ENCODE measurements around the gene HIPK2.

The HIPK2 gene

DNA sequence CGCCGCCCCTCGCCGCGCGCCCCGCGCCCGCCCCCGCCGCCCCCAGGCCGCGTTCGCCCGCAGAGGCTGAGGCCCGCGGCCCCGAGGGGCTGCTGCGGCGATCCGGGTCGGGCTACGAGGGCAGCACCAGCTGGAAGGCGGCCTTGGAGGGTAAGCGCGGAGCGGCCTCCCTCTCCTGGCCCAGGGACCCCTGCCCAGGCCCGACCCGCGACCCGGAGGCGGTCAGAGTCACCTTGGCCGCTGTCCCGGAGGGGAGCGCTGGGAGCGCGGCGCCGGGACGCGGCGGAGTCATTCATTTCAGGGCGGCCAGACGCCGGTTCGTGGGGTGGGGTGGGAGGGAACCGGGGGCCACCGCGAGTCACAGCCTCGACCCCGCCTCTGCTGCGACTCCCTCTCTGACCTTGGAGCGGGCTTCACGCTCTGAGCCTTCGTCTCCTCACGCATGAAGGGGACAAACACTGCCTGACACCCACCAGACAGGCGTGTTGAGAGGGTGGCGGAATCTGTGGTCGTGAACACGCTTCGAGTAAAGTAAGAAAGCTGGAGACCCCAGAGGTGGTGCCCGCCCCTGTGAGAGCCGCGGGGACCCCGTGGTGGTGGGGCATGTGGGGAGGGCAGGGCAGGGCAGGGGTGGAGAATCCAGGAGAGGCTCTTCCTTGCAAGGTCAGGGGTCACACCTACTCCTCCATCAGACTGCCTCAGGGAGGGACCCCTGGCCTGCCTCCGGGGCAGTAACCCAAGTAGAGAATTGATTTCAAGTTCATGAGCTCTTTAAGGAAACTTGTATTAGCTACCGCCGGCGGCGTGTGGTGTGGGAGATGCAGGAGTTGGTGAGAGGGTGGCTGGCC lies 253.6 kb downstream of the HIPK2 start:
- DNase-seq = no peak

- DNase-seq = no peak
Measured at GRCh38 chr7:139523199-139523941, 254.4 kb downstream of the HIPK2 start, which contains the start of gene CLEC2L. Gene CLEC2L, plus strand, starts transcription at chr7:139523685. Its CDS starts 243 bp downstream, at chr7:139523928.

GRCh38 chr7:139522830-139523198 lies 255.0 kb downstream of the HIPK2 start:
- DNase-seq = peak; percentile 26

- DNase-seq = no peak
Measured at GRCh38 chr7:139521439-139521838, 256.4 kb downstream of the HIPK2 start.

DNA sequence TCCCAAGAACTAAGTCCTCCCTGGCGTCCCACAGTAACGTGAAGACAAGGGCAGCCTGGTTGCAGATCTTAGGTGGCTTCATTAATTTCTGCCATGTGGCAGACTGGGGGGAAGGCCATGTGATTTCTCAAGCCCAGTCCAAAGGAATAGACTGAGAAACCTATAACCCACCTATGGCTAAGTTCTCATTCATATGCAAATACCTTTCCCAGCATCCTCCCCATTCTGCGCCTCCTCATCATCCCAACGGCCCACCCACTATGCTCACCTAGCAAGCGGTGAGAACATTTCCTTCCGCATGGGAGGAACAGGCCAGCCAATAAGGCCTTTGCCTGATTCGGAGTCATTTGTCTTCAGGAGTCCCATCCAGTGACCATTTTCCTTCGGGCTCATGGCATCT lies 262.5 kb downstream of the HIPK2 start:
- DNase-seq = no peak

Measured in MV-4-11 (cell line).